SK-N-MC (cell line): Measurements from ENCODE around the gene PTPN9.

ENCODE experiments used
- EZH2 ChIP-seq: fragments of 200-600 bp; sonication (generic); IDR thresholded peaks from one replicate; pipeline ENCODE4 v1.6.1; 2017; ENCODE audit warnings: antibody characterized with exemption
- FOXP2 ChIP-seq: optimal IDR thresholded peaks from 2 replicates; pipeline ENCODE3; 2011; ENCODE audit warnings: mild to moderate bottlenecking, moderate library complexity; ENCODE audit not compliant: insufficient read depth; ENCODE audit errors: extremely low read length, control extremely low read depth
- POLR2AphosphoS5 ChIP-seq: IDR thresholded peaks from 2 replicates; pipeline ENCODE4 v1.6.1; 2012; ENCODE audit warnings: mild to moderate bottlenecking, low read depth, low read length, borderline replicate concordance

DNA sequence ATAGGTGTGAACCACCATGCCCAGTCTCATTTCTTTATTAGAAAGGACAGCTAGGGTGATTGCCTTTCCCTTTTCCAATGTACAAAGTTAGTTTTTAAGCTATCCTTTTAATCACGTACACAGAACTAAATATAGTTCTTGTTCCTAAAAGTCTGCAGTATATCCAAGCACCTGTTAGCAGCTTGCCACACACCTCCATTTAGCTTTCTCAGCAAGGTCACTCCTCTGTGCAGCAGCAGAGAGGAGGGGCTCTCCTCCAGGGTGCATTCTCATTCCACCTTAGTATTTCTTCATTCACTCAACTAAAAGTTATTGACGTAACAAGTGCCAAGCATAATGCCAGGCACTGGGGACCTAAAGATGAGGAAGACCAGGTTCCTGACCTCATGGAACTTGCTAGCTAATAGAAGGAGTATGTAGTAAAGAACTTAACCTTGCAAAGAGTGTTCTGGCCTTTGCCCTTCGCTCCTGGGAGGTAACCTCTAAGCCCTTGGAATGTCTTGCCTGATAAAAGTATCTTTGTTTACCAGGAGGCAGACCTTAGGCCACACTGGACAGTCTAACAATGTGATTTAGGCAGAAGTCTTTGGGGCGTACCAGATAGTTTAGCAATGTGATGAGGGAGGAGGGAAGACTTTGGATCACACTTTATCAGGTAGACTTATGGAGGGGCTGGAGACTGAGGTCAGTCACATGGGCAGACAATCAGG, 12.7 kb upstream of the PTPN9 start:
- no peak for TF ChIP-seq EZH2
- no peak for TF ChIP-seq POLR2AphosphoS5
- no peak for TF ChIP-seq FOXP2
